Aorta (tissue), 5 donors: ENCODE data around the gene HMCN1. TPM values are rescaled to one million over a fixed set of nuclear protein-coding genes. Genes with fewer than 3 reads are reported as not detected.

ENCODE experiments used
- ATAC-seq: fragments of 200-7000 bp; cut with Tn5 transposase; one replicate; pipeline ENCODE4 v1.9.1; 2022; ENCODE audit warnings: moderate library complexity; ENCODE audit not compliant: low FRiP score
- DNase-seq, 2 donors: peaks; one replicate each; pipeline ENCODE4 v3.0.0-alpha.2; 2020
- H3K27ac ChIP-seq, 2 donors: one replicate each; pipeline ENCODE4 v1.5.1; 2013; ENCODE audit warnings: low read length in 2 of 2, mild to moderate bottlenecking in 2 of 2, moderate library complexity in 2 of 2, control low read depth in 1 of 2, inconsistent platforms in 1 of 2, low read depth in 1 of 2
- H3K27me3 ChIP-seq, 2 donors: one replicate each; pipeline ENCODE4 v1.6.1; 2013; ENCODE audit warnings: control low read depth in 1 of 2, low read length in 1 of 2, mild to moderate bottlenecking in 1 of 2, moderate library complexity in 1 of 2; ENCODE audit not compliant: insufficient read depth in 2 of 2, control insufficient read depth in 1 of 2
- H3K36me3 ChIP-seq, 2 donors: one replicate each; pipeline ENCODE4 v1.6.1; 2013; ENCODE audit warnings: control low read depth in 1 of 2, low read length in 1 of 2, mild to moderate bottlenecking in 1 of 2; ENCODE audit not compliant: insufficient read depth in 2 of 2, control insufficient read depth in 1 of 2
- H3K4me1 ChIP-seq, 2 donors: one replicate each; pipeline ENCODE4 v1.6.1; 2013; ENCODE audit warnings: low read length in 2 of 2, control low read depth in 1 of 2, mild to moderate bottlenecking in 1 of 2, moderate library complexity in 1 of 2; ENCODE audit not compliant: insufficient read depth in 2 of 2, control insufficient read depth in 1 of 2
- H3K4me3 ChIP-seq, 2 donors: one replicate each; pipeline ENCODE4 v1.5.1; 2013; ENCODE audit warnings: low read length in 2 of 2, control low read depth in 1 of 2, mild to moderate bottlenecking in 1 of 2
- H3K9me3 ChIP-seq: one replicate; pipeline ENCODE4 v1.6.1; 2013; ENCODE audit warnings: mild to moderate bottlenecking, low read length; ENCODE audit not compliant: control insufficient read depth
- WGBS, 2 donors: extraction: QIAGEN DNeasy Blood & Tissue Kit; methylation state at CpG; one replicate each; pipeline ENCODE4 v1.1.7; 2013; 5-methylcytosine and 5-hydroxymethylcytosine counted together
- intact Hi-C, 2 donors: fragments of 100-400 bp; cut with DNase I; formaldehyde crosslinking; loops; one replicate each; pipeline versions ENCODE4 v1.14.2 to v1.15.0; 2022
- polyA plus RNA-seq, 2 donors: library from polyadenylated mRNA; stranded (reverse); fragments of 200-250 nt; gene quantifications; one replicate each; pipeline ENCODE4 v1.2.3, GENCODE V29; 2013
- total RNA-seq, 2 donors: library from RNA; stranded (reverse); fragmentation: NEBNext Ultra II Directional; extraction: Animal tissue kit (Norgen Biotek cat#: 25700); gene quantifications; one replicate each; pipeline ENCODE4 v1.2.1, GENCODE V29; 2021
- donor health status: healthy with polysubstance abuse.
- donor health status: Bipolar disorder and iron deficiency.
- donor health status: DM: no; HTN: no; CAD: no.
- donor health status: DM: no; HTN: no; CAD: no.
- donor health status: DM: yes; HTN: yes; CAD: no.

HMCN1 gene
- total and polyA plus RNA-seq, 4 donors = 11.3 to 93.6 (median 50.0) TPM

DNA sequence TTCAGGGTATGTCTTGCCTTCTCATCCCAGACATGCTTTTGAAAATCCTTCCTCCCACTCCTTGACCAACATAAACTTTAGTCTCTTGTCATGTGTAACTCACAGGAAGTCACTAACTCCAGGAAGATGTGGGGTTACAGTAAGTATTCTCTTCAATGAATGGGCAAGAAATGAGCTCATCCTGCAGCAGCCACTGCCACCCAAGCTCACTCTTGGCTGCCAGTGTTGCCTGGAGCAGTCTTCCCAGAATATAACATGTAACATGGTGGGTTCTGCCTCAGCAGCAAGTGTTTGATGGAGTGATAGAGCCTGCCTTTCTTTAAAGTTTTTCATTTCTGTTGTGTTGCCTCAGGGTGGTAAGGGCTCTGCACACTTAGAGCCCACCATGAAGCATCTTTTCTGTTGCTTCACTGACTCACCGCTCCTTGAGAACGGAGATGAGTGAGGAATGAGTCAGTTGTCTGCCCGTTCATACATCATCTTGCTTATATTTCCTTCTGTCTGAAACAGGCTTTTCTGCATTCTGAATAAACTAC is 453.9 kb downstream of the HMCN1 start:
- DNase-seq = no peak
- ATAC-seq = no peak
- peaks cover 0 to 2% of the 10 kb centered on the region in 2 donors for H3K4me1 ChIP-seq
- peaks cover 4 to 12% of the 10 kb centered on the region in 2 donors for H3K36me3 ChIP-seq
- H3K27ac ChIP-seq = peak overlapping the region in 1 of 2 donors; percentile 15
- no peaks in the 10 kb centered on the region for H3K9me3 ChIP-seq
- no peaks in the 10 kb centered on the region for H3K27me3 ChIP-seq
- WGBS, 2 donors = 57 to 62% methylated on average over 3 of the region's 3 CpGs
- intact Hi-C loops = no loop called here
- no peak overlapping the region for H3K4me3 ChIP-seq

DNA sequence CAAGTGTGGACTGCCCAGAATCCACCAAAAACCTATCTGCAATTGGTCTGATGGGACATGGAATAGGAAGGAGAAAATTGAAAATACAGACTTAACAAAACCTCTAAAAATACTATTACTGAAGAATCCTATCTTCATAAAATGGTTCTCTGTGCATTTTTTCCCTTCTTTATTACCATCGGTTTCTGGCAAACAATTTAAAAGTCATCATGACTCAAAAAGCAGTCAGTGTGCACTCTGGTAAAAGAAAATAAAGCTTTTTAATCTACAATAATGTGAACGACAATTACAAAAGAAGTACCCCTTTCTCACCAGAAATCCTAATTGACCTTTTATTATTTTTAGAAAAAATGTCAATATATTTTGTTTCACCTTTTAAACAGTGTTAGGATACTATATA is 454.5 kb downstream of the HMCN1 start:
- Histone ChIP-seq H3K27me3 (no peaks in the 10 kb centered on the region), H3K4me1 (peaks cover 0 to 2% of the 10 kb centered on the region in 2 donors), H3K4me3 (no peak overlapping the region), H3K36me3 (peaks cover 4 to 12% of the 10 kb centered on the region in 2 donors), H3K27ac (no peak overlapping the region), H3K9me3 (no peaks in the 10 kb centered on the region)
- WGBS, 2 donors = 51 to 55% methylated on average over 2 of the region's 2 CpGs
- intact Hi-C loops = no loop called here
- DNase-seq (no peak), ATAC-seq (no peak)

DNA sequence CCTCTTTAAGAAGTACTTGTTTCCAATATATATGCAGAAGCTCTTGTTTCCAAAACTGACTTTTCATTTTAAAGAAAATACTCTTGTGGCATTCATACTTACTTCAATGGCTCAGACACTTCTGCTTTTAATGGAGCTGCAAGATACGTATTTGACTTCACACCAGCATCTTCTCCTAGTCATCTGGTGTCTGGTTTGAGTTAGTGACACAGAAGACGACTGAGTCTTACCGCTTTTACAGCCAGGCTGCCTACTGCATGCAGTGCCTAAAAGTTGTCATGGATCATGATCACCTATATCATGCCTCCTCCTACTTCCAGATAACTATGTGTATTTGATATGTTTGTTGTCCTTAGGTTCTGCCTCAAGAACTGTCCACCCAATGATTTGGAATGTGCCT is 455.0 kb downstream of the HMCN1 start:
- WGBS, 2 donors = 92 to 96% methylated on average over 3 of the region's 3 CpGs
- peaks cover 4 to 12% of the 10 kb centered on the region in 2 donors for H3K36me3 ChIP-seq
- no peaks in the 10 kb centered on the region for H3K9me3 ChIP-seq
- peaks cover 0 to 2% of the 10 kb centered on the region in 2 donors for H3K4me1 ChIP-seq
- ATAC-seq (no peak), DNase-seq (no peak)
- no peak overlapping the region for H3K27ac ChIP-seq
- no peaks in the 10 kb centered on the region for H3K27me3 ChIP-seq
- intact Hi-C loops = no loop called here
- H3K4me3 ChIP-seq = no peak overlapping the region

DNA sequence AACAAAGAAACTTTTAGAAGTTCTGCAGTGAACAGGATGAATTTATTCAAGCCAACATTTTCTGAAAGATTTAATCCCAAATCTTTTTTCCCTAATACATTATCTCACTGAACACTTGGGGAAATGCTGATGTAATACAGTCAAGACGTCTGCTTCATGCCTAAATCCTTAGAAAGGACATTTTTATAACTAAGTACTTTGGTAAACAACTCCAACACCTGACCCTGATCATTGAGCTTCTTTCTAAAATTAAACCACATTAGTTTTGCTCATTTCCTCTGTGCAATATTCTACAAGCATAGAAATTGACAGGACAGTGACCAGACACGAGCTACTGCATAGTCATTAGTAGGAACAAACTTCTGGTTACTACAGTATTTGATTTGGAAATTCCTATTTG is 457.3 kb downstream of the HMCN1 start:
- no peak overlapping the region for H3K4me3 ChIP-seq
- intact Hi-C loops = no loop called here
- peaks cover 0 to 4% of the 10 kb centered on the region in 2 donors for H3K4me1 ChIP-seq
- no peak for ATAC-seq
- DNase-seq = no peak
- 67% methylated on average over 2 of the region's 2 CpGs for WGBS, 2 donors
- no peaks in the 10 kb centered on the region for H3K27me3 ChIP-seq
- H3K36me3 ChIP-seq = peaks cover 4 to 12% of the 10 kb centered on the region in 2 donors
- no peak overlapping the region for H3K27ac ChIP-seq
- no peaks in the 10 kb centered on the region for H3K9me3 ChIP-seq

DNA sequence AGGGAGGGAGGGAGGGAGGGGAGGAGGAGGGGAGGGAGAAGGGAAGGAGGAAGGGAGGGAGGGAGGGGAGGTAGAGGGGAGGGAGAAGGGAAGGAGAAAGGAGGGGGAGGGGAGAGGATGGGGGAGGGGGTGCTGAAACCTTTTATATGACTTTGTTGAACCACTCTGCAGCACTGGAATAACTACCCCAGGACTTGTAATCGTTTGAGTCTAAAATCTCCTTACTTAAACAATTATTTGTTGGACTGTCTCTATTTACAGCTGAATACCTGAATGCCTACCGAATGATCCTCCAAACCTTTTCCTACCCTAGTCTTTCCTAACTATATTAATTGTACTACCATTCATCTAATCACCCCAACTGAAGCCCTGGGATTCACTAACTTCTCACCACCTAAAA is 459.0 kb downstream of the HMCN1 start:
- intact Hi-C loops = no loop called here
- Histone ChIP-seq H3K4me3 (no peak overlapping the region), H3K27ac (no peak overlapping the region), H3K4me1 (peaks cover 0 to 4% of the 10 kb centered on the region in 2 donors), H3K36me3 (peaks cover 4 to 8% of the 10 kb centered on the region in 2 donors), H3K27me3 (no peaks in the 10 kb centered on the region), H3K9me3 (no peaks in the 10 kb centered on the region)
- WGBS, 2 donors = 96 to 98% methylated on average over 2 of the region's 2 CpGs
- DNase-seq (no peak), ATAC-seq (no peak)

DNA sequence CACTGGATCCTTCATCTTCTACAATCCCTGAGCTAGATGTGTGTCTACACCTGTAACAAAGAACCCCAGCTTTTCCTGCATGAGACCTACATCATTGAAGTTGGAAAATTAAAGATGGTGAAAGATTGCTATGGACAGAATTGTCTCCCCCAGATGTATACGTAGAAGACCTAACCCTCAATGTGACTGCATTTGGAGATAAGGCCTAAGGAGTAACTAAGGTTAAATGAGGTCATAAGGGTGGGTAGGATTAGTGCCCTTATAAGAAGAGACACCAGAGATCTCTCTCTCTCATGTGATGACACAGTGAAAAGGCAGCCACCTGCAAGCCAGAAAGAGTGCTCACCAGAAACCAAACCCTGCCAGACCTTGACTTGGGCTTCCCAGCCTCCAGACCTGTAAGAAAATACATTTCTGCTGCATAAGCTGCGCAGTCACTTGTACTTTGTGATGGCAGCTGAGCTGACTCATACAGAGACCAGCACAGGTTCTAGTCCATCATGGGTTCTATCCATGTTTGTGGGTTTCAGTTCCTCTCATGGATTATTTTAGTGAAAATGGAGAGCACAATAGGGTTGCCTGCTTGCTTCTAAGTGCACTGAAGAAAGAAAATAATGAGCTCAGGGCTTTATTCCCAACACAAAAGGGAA is 460.0 kb downstream of the HMCN1 start:
- Histone ChIP-seq H3K27ac (no peak overlapping the region), H3K4me1 (peaks cover 0 to 4% of the 10 kb centered on the region in 2 donors), H3K9me3 (no peaks in the 10 kb centered on the region), H3K27me3 (no peaks in the 10 kb centered on the region), H3K36me3 (peaks cover 4 to 7% of the 10 kb centered on the region in 2 donors), H3K4me3 (no peak overlapping the region)
- no peak for DNase-seq
- no peak for ATAC-seq
- intact Hi-C loops = no loop called here
- WGBS, 2 donors = 94 to 95% methylated on average over 2 of the region's 2 CpGs

DNA sequence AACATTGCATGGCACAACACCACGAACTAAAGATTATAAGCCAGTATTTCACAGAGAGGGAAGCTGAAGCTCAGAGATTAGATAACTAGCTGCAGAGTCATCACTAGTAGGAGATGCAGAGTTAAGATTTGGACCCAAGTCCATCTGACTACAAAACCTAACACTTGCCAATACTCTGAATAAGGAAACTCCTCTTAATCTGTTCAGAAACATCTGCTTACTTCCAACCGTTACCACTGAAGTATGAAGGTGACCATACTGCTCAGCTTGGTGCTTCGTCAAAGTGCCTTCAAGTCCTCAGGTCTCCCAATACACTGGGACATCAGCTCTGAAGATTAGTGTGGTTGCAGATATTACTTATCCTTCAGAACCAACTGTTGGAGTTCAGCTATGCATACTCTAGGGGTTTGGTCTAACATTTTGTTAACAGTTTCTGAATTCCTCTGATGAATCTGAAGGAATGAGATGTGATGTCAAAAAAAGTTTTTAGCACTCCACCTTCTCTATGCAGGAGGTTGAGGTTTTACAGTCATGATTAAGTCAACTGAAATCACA is 461.3 kb downstream of the HMCN1 start:
- Histone ChIP-seq H3K27me3 (no peaks in the 10 kb centered on the region), H3K4me1 (peaks cover 0 to 4% of the 10 kb centered on the region in 2 donors), H3K9me3 (no peaks in the 10 kb centered on the region), H3K4me3 (no peak overlapping the region), H3K36me3 (peaks cover 0 to 3% of the 10 kb centered on the region in 2 donors), H3K27ac (no peak overlapping the region)
- WGBS, 2 donors = 74 to 78% methylated on average over 3 of the region's 3 CpGs
- DNase-seq = no peak
- ATAC-seq = no peak
- intact Hi-C loops = no loop called here

DNA sequence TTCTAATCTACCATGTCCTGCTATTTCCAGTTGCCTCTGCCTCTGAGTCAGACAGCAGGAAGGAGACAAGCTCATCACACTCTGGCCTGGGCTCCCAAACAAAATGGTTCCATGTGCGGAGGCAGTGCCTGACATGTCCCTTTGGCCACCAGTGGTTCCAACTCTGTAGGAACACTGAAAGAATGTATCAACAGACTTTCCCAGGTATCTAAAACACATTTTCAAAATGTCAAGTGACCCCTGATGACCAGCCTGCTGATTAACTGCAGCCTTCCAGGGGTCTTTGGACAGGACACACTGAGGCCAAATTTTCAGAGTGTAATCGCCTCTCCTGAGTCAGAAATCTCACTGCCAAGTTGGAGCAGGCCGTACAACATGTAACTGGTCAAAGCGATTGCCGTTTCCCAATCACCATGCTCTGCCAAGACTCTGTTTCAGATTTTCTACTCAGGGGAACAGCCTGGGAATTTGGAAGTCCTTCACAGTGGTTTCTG is 468.1 kb downstream of the HMCN1 start:
- DNase-seq = peak in 1 of 2 donors; percentile 62
- intact Hi-C loops = loop anchor here in 1 of 2 donors (10.0 kb wide), 1 partner anchor 478 kb away; no protein-coding TSS in a partner anchor
- H3K4me1 ChIP-seq = no peaks in the 10 kb centered on the region
- no peak overlapping the region for H3K27ac ChIP-seq
- H3K36me3 ChIP-seq = no peaks in the 10 kb centered on the region
- no peaks in the 10 kb centered on the region for H3K9me3 ChIP-seq
- H3K27me3 ChIP-seq = no peaks in the 10 kb centered on the region
- peak; percentile 87 for ATAC-seq
- no peak overlapping the region for H3K4me3 ChIP-seq
- WGBS, 2 donors = 93 to 94% methylated on average over 5 of the region's 5 CpGs

DNA sequence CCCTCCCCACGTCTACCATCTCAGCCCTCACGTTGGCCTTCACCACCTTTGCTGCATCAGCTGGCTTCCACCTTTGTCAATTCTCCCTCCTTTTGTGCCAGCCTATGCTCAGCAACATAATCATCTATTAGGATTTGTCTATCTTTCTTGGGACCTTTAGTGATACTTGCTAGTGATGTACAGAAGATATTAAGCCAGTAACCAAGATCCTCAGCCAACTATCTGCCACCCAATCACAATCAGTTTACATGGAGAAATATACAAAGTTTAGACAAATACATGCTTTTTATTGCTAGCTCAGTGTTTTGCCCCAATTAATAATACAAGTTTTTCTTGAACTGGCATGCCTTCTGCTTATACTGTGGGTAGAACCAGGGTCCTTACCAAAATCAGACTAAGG is 468.6 kb downstream of the HMCN1 start:
- ATAC-seq = no peak
- intact Hi-C loops = loop anchor here in 1 of 2 donors (10.0 kb wide), 1 partner anchor 478 kb away; no protein-coding TSS in a partner anchor
- WGBS, 2 donors = 78 to 81% methylated on average over 2 of the region's 2 CpGs
- no peaks in the 10 kb centered on the region for H3K36me3 ChIP-seq
- no peak overlapping the region for H3K27ac ChIP-seq
- H3K27me3 ChIP-seq = no peaks in the 10 kb centered on the region
- no peak for DNase-seq
- no peaks in the 10 kb centered on the region for H3K4me1 ChIP-seq
- no peaks in the 10 kb centered on the region for H3K9me3 ChIP-seq
- H3K4me3 ChIP-seq = no peak overlapping the region
